ENCODE data around the gene NFIA. TPM values are rescaled to one million over a fixed set of nuclear protein-coding genes. Genes with fewer than 3 reads are reported as not detected.

Gene NFIA
- total and polyA plus RNA-seq, 2 of the 13 experiments (the other 11 are each of a cell fraction or from before 2014, with no cell fraction given): 14.7 to 28.5 TPM

GRCh38 chr1:61077676-61078541, 4.5 kb upstream of the NFIA start (continued):
- TF ChIP-seq, protein P1, sequence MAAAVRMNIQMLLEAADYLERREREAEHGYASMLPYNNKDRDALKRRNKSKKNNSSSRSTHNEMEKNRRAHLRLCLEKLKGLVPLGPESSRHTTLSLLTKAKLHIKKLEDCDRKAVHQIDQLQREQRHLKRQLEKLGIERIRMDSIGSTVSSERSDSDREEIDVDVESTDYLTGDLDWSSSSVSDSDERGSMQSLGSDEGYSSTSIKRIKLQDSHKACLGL (CRISPR knock-in tag; IDR thresholded peaks at IDR 0.05): no peak
- TF ChIP-seq ZFP1 (CRISPR knock-in tag; IDR thresholded peaks at IDR 0.05) (no peak), ARNTL (CRISPR knock-in tag; IDR thresholded peaks at IDR 0.05) (no peak), DZIP1 (CRISPR knock-in tag; IDR thresholded peaks at IDR 0.05) (no peak), AKAP8 (CRISPR knock-in tag; IDR thresholded peaks at IDR 0.05) (no peak), ETV5 (CRISPR knock-in tag; IDR thresholded peaks at IDR 0.05; ENCODE audit: borderline replicate concordance) (peak; percentile 41; the same call in 1 of the 2 replicates), ZNF749 (CRISPR knock-in tag; IDR thresholded peaks at IDR 0.05; ENCODE audit: borderline replicate concordance) (no peak), NCOR1 (IDR thresholded peaks at IDR 0.05; ENCODE audit: borderline replicate concordance, low read length) (peak; percentile 34; the same call in 1 of the 2 replicates), TCF12 (IDR thresholded peaks at IDR 0.05) (no peak), TCF12 (CRISPR knock-in tag; IDR thresholded peaks at IDR 0.05) (no peak), THAP11 (CRISPR knock-in tag; IDR thresholded peaks at IDR 0.05) (peak; percentile 26; the same call in 1 of the 2 replicates), ZBTB8A (CRISPR knock-in tag; IDR thresholded peaks at IDR 0.05; ENCODE audit: borderline replicate concordance, low read depth) (no peak), ZNF83 (CRISPR knock-in tag; IDR thresholded peaks at IDR 0.05; ENCODE audit: borderline replicate concordance) (no peak), KMT2B (CRISPR knock-in tag; IDR thresholded peaks at IDR 0.05) (peak; percentile 59; the same call in 1 of the 2 replicates), NFKB2 (CRISPR knock-in tag; IDR thresholded peaks at IDR 0.05; ENCODE audit: borderline replicate concordance) (no peak), ZNF616 (CRISPR knock-in tag; IDR thresholded peaks at IDR 0.05; ENCODE audit: low read depth) (no peak), ZNF841 (CRISPR knock-in tag; IDR thresholded peaks at IDR 0.05; ENCODE audit: borderline replicate concordance) (no peak), CHD4 (IDR thresholded peaks at IDR 0.05; ENCODE audit: borderline replicate concordance, low read length) (no peak), FOXA3 (CRISPR knock-in tag; IDR thresholded peaks at IDR 0.05) (no peak), SIX4 (CRISPR knock-in tag; IDR thresholded peaks at IDR 0.05) (0 out of 2 replicates have a peak, but pooled peaks have one; percentile 27), IKZF5 (CRISPR knock-in tag; IDR thresholded peaks at IDR 0.05) (peak; percentile 37; the same call in 1 of the 2 replicates)
- TF ChIP-seq, protein P2, sequence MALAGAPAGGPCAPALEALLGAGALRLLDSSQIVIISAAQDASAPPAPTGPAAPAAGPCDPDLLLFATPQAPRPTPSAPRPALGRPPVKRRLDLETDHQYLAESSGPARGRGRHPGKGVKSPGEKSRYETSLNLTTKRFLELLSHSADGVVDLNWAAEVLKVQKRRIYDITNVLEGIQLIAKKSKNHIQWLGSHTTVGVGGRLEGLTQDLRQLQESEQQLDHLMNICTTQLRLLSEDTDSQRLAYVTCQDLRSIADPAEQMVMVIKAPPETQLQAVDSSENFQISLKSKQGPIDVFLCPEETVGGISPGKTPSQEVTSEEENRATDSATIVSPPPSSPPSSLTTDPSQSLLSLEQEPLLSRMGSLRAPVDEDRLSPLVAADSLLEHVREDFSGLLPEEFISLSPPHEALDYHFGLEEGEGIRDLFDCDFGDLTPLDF (CRISPR knock-in tag; IDR thresholded peaks at IDR 0.05): no peak
- TF ChIP-seq, protein P3, sequence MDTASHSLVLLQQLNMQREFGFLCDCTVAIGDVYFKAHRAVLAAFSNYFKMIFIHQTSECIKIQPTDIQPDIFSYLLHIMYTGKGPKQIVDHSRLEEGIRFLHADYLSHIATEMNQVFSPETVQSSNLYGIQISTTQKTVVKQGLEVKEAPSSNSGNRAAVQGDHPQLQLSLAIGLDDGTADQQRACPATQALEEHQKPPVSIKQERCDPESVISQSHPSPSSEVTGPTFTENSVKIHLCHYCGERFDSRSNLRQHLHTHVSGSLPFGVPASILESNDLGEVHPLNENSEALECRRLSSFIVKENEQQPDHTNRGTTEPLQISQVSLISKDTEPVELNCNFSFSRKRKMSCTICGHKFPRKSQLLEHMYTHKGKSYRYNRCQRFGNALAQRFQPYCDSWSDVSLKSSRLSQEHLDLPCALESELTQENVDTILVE (CRISPR knock-in tag; IDR thresholded peaks at IDR 0.05): no peak
